Neural crest cell (in vitro differentiated cells): ENCODE measurements around the gene ITGBL1. TPM values are rescaled to one million over a fixed set of nuclear protein-coding genes. Genes with fewer than 3 reads are reported as not detected.

Source experiments
- DNase-seq: peaks from one replicate; pipeline ENCODE4 v3.0.0; 2021; ENCODE audit warnings: low read depth, mixed read lengths, low spot score
- H3K27ac Mint-ChIP-seq: one replicate; pipeline ENCODE4 v1.8.0; 2021; ENCODE audit warnings: mild to moderate bottlenecking, mixed read lengths; ENCODE audit not compliant: unreplicated experiment
- H3K27me3 Mint-ChIP-seq: 2 replicates; pipeline ENCODE4 v1.8.0; 2021; ENCODE audit warnings: low read depth, mild to moderate bottlenecking, mixed read lengths
- H3K36me3 Mint-ChIP-seq: 2 replicates; pipeline ENCODE4 v1.8.0; 2021; ENCODE audit warnings: low read depth, mild to moderate bottlenecking, mixed read lengths
- H3K4me1 Mint-ChIP-seq: 2 replicates; pipeline ENCODE4 v1.8.0; 2021; ENCODE audit warnings: mixed read lengths
- H3K4me3 Mint-ChIP-seq: one replicate; pipeline ENCODE4 v1.8.0; 2021; ENCODE audit warnings: mild to moderate bottlenecking, mixed read lengths
- H3K9me3 Mint-ChIP-seq: 2 replicates; pipeline ENCODE4 v1.8.0; 2021; ENCODE audit warnings: mixed read lengths
- CTCF ChIP-seq: fragments of 200-600 bp; sonication (generic); conservative IDR thresholded peaks from 2 replicates; pipeline ENCODE4 v1.5.0; 2021; ENCODE audit warnings: antibody characterized with exemption, mild to moderate bottlenecking
- total RNA-seq: library from RNA; stranded (reverse); gene quantifications from 2 replicates; pipeline ENCODE4 v1.2.1, GENCODE V29; 2021

Gene ITGBL1
- total RNA-seq, 1 donor from 2014 or later = not detected

GRCh38 chr13:101661839-101662238 is 209.4 kb downstream of the ITGBL1 start:
- Mint-ChIP-seq H3K9me3 (peaks cover 2% of the 10 kb centered on the region), H3K27me3 (no peaks in the 10 kb centered on the region), H3K36me3 (no peaks in the 10 kb centered on the region), H3K27ac (no peak overlapping the region), H3K4me3 (no peak overlapping the region), H3K4me1 (no peaks in the 10 kb centered on the region)
- TF ChIP-seq CTCF = no peak
- no peak for DNase-seq

- Mint-ChIP-seq H3K4me1 (no peaks in the 10 kb centered on the region), H3K36me3 (no peaks in the 10 kb centered on the region), H3K27ac (no peak overlapping the region), H3K4me3 (no peak overlapping the region), H3K27me3 (peaks cover 10% of the 10 kb centered on the region), H3K9me3 (no peaks in the 10 kb centered on the region)
- DNase-seq = no peak
- no peak for TF ChIP-seq CTCF
These were observed 221.1 kb downstream of the ITGBL1 start for GRCh38 chr13:101673360-101674105.

GRCh38 chr13:101681834-101682233 is 229.4 kb downstream of the ITGBL1 start:
- Mint-ChIP-seq H3K36me3 (no peaks in the 10 kb centered on the region), H3K27me3 (peaks cover 60% of the 10 kb centered on the region), H3K9me3 (no peaks in the 10 kb centered on the region), H3K4me1 (no peaks in the 10 kb centered on the region), H3K4me3 (no peak overlapping the region), H3K27ac (no peak overlapping the region)
- no peak for DNase-seq
- no peak for TF ChIP-seq CTCF

GRCh38 chr13:101686003-101686402 is 233.5 kb downstream of the ITGBL1 start:
- Mint-ChIP-seq H3K36me3 (no peaks in the 10 kb centered on the region), H3K4me1 (no peaks in the 10 kb centered on the region), H3K4me3 (no peak overlapping the region), H3K27me3 (peaks cover 76% of the 10 kb centered on the region), H3K9me3 (no peaks in the 10 kb centered on the region), H3K27ac (no peak overlapping the region)
- no peak for DNase-seq
- TF ChIP-seq CTCF = no peak

GRCh38 chr13:101690871-101691270 is 238.4 kb downstream of the ITGBL1 start:
- TF ChIP-seq CTCF = no peak
- Mint-ChIP-seq H3K27ac (no peak overlapping the region), H3K4me3 (no peak overlapping the region), H3K9me3 (no peaks in the 10 kb centered on the region), H3K4me1 (no peaks in the 10 kb centered on the region), H3K36me3 (no peaks in the 10 kb centered on the region), H3K27me3 (peaks cover 64% of the 10 kb centered on the region)
- DNase-seq = no peak
